K562 (cell line): ENCODE results near the gene KIF6.

Source experiments
- CHAMP1 ChIP-seq: fragments of 450-650 bp; IDR thresholded peaks from 2 replicates; pipeline ENCODE4 v1.6.1; 2016; ENCODE audit warnings: mild to moderate bottlenecking
- CTCF ChIP-seq, 3 experiments: IDR thresholded peaks in 2 of 3; conservative IDR thresholded peaks in 1 of 3; 2 replicates each; pipeline ENCODE4 v1.5.1; 2011 to 2012; ENCODE audit warnings: low read length in 3 of 3, mild to moderate bottlenecking in 3 of 3, control low read depth in 2 of 3, improper control_type of control experiment in 1 of 3, inconsistent platforms in 1 of 3, low read depth in 1 of 3, mixed read lengths in 1 of 3, moderate library complexity in 1 of 3; ENCODE audit not compliant: insufficient read depth in 2 of 3
- HCFC1 ChIP-seq: IDR thresholded peaks from 2 replicates; pipeline ENCODE4 v1.6.1; 2012; ENCODE audit warnings: low read depth, low read length, improper control_type of control experiment
- POLR2A ChIP-seq: fragments of 450-650 bp; conservative IDR thresholded peaks from 2 replicates; pipeline ENCODE4 v1.6.1; 2016
- RFX5 ChIP-seq: IDR thresholded peaks from 2 replicates; pipeline ENCODE4 v1.6.1; 2011; ENCODE audit warnings: low read depth, mild to moderate bottlenecking, improper control_type of control experiment, low read length
- ZKSCAN1 ChIP-seq: fragments of 150-350 bp; IDR thresholded peaks from 2 replicates; pipeline ENCODE4 v1.6.1; 2016; ENCODE audit warnings: low read depth, low read length

- TF ChIP-seq POLR2A (no peak), CHAMP1 (no peak), HCFC1 (no peak), CTCF (IDR thresholded peaks at IDR 0.05 in 2 of 3, conservative IDR thresholded peaks at IDR 0.05 in 1 of 3; ENCODE audit: insufficient read depth in 2 of 3, low read depth in 1 of 3, low read length in 3 of 3) (no peak), RFX5 (no peak), ZKSCAN1 (no peak)
These were observed 261.1 kb downstream of the KIF6 start for GRCh38 chr6:39464067-39464466.
